HG03039 (cell line): ENCODE data around the gene PMEPA1.

Experiments used
- ATAC-seq: cut with Tn5 transposase; IDR thresholded peaks from one replicate; pipeline ENCODE4 v1.9.1; 2021; ENCODE audit warnings: mild to moderate bottlenecking, moderate library complexity; ENCODE audit not compliant: unreplicated experiment

The PMEPA1 gene

DNA sequence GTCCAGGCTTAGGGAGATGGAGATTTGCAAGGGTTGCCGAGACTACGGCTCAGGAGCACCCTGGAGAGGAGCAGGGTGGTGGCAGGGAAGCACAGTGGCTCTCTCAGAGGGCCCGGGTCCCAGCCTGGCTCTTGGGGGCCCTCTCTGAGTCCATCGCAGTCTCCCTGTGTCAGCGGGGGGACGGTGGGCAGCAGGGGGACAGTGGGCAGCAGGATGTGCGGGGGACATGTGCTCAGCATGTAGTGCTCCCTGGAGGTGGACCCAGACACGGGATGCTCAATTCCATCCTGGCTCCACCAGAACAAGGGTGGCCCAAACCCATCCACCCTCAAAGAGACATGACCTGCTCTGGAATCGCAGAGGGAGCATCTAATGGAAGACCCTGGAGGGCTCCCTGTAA lies 46.6 kb downstream of the PMEPA1 start:
- no peak for ATAC-seq

DNA sequence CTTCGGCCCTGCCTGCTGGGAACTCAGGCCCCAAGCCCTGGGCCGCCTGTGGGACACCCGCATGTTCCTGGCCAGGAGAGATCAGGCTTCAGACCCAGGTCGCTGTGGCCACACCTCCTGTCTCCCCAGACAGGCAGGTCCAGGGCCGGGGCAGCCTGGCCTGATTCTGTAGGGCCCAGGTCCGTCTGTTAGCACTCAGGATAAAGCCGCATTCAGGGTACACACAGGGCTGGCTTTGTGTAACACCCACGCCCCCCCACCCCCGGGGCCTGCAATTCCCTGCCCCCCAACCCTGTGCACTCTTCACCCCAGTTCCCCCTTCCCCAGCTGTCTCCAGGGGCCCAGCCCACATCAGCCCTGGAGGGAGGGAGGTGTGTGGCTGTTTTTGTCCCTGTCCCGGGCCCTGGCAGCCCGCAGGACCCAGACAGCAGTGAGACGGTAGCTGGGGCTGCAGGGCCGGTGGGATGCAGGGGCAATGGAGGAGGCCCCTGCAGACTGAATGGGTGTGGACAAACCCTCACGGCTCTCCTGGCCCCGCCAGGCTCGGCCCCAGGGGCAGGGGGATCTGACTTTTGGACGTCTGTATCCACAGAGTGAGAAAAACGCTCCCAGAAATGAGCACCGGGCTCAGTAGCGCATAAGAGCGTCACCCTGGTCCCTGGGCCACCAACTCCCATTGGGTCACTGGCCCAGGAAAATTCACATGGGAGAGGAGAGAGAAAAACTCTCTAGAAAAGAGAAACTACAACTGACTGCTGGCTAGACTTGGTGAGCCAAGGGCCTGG lies 47.2 kb downstream of the PMEPA1 start:
- ATAC-seq, result no peak

GRCh38 chr20:57661746-57662455 lies 47.9 kb downstream of the PMEPA1 start:
- no peak for ATAC-seq

GRCh38 chr20:57660922-57661745 lies 48.7 kb downstream of the PMEPA1 start:
- ATAC-seq, result no peak

GRCh38 chr20:57660181-57660921 lies 49.5 kb downstream of the PMEPA1 start:
- ATAC-seq, result no peak

- no peak for ATAC-seq
These were observed 50.2 kb downstream of the PMEPA1 start for GRCh38 chr20:57659517-57660180.

DNA sequence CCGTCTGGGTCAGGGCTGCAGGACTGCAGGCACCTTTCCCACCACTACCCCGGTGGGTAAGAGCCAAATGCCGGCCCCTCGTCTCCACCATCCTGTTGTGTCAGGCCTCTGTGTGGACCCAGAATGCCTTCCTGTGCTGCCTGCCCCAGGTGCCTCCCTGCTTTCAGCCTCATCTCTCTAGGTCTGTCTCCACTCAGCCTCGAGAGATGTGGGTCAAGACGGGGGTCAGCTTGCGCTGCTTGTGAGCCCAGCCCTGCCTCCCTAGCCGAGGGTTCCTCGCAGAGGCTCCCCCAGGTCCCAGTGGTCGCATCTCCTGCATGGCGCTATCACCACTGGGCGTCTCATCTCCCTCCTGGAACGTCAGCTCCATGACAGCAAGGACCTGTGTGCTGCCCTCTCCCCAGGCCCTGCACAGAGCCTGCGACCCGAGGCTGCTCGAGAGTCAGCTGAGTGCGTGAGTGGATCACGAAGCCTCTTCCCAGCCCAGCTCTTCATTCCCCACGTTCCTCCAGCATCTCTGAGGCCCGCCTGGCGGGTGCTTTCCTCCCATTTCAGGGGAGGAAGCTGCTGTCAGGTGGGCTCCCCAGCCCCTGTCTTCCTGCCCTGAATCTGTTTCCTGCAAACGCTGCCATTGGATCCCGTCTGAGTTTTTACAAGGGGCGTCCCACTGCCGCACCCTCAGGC lies 50.8 kb downstream of the PMEPA1 start:
- no peak for ATAC-seq

DNA sequence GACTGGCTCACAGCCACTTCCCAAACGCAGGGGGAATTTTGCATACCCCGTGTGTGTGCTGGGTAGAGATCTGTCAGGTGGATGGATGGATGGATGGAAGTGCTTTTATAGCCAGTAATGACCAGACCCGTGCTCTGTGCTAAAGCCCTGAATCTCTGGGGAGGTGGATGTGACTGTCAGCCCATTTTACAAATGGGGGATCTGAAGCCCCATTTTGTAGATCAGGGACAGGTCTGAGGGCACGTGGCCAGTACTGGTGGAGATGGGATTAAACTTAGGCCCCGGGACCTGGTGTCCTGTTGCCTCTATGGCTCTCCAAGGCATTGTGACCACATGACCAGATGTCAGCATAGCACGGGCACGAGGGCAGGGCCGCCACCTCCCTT lies 51.4 kb downstream of the PMEPA1 start:
- ATAC-seq, result no peak

DNA sequence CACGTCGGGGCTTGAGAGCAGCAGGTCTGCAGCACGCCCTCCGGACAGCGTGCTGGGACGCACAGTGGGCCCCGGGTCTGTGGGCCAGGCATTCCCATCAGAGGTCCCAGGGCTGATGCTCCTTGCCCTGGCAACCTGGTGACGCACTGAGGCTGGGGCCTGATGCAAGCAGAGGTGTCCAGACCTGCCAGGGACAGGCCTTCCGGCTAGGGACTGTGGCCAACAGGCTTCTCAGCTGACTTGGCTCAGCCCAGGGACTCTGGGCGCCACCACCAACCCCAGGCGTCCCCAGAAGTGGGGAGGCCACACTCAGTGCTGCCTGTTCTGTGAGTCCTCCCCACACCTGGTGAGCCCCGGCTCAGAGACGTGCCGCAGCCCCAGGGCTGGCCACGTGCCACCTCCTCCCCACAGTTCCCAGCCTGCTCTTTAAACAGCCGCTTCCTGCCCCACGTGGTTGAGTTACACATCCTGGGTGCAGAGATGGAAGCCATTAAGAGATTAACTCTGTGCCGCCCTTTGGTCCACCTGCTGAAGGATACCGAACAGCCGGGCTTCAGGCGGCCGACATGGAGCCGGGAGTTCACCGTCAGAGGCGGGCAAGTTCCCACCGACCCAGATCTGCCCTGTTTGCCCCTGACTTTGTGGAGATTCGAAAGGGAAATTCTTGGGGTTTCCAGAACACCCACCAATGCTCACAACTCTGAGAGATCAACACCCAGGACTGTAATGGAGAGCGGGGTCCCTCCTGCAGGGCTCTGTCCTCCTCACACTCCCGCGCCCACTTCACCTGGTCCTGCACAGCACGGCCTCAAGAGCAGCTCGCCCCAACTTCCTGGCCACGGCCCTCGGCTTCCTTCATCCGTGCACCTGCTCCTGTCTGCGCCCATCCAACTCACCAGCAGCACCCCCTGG lies 52.0 kb downstream of the PMEPA1 start:
- no peak for ATAC-seq

DNA sequence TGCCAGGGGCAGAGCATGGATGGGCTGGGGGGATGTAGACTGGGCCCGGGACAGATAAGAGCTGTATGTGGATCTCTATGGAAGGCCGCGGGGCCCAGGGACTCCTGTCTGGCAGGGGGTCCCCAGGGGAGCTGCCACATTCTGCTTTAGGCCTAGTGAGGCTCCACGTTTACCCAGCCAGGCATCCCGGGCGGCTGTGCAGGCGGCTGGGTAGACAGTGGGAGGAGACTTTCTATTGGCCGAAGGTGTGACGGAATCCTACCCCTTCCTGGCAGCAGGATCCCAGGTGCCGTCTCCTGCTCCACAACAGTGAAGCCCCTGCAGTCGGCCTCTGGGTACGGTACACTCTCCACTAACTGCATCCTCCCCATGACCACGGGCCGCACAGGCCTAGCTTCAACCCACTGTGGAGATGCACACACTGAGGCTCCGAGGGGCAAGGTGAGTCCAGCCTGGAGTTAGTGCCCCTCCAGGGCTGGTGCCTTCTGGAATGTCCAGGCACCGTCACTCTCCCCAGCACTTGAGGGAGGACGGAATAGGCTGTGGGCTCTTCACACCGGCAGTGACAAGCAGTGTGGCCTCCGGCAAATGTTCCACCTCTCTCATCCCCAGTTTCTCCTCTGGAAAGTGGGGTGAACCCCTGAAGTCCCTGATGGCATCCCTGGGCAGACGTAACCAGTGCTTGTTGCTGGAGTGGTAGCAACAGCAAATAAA lies 52.8 kb downstream of the PMEPA1 start:
- ATAC-seq, result no peak

DNA sequence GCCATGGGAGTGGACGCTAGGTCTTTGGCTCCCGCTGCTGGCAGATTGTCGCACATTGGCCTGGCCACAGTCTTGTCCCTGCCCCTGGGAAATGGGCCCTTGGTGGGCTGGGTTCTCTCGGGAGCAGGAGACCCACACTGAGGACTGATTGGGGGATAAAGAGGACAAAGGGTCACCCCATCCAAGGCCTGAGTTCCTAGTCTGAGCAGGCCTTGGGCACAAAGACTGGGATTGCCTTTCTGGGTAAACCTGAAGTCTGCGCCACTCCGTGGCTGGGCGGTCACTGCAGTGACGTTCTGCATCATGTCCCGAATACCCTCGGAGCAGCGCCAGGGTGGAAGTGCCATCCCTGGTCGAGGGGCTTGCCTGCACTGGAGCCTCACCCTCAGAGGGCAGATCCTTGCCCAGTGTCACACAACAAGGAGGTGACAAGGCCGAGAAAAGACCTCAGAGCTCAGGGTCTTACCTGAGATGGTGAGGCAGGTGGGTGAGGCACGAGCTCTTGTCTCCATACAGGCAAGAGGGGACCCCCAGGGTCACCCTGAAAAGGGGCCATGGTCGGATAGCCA lies 53.5 kb downstream of the PMEPA1 start:
- no peak for ATAC-seq

GRCh38 chr20:57655809-57656155 lies 54.0 kb downstream of the PMEPA1 start:
- ATAC-seq, result no peak

DNA sequence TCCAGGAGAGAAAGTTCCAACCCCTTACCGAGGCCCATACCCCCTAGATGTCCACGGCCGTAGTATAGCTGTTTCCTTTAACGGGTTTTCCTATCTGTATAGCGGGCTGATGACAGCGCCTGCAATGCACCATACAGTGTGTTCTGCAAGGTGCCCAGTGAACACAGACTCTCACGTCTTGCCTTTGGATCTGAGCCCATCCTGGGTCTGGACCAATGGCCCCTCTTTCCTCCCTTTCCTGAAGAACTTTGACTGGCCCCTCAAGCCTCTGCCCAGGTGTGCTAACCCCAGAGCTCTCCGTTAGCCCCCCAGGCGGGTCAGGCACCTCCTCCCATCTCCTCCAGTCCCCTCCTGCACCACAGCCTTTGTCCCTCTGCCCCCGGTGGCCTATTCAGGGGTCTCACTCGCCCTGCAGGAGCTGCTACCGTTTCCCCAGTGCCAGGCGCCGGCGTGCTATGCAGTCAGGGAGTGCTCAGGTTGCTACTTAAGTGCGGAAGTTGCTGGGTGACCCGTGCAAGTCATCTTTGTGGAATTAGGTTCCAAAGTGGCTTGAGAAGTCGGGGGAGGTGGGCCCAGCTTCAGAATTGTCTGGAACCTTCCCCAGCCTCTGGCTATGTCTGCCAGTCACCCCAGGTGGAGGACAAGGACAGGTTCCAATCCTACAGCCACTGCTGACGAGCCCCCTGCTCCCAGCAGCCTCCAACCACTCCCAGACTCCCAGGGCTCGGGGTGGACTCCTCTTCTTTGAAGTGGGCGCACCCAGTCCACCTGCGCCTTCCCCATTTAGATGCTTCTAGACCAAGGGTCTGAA lies 54.6 kb downstream of the PMEPA1 start:
- no peak for ATAC-seq

DNA sequence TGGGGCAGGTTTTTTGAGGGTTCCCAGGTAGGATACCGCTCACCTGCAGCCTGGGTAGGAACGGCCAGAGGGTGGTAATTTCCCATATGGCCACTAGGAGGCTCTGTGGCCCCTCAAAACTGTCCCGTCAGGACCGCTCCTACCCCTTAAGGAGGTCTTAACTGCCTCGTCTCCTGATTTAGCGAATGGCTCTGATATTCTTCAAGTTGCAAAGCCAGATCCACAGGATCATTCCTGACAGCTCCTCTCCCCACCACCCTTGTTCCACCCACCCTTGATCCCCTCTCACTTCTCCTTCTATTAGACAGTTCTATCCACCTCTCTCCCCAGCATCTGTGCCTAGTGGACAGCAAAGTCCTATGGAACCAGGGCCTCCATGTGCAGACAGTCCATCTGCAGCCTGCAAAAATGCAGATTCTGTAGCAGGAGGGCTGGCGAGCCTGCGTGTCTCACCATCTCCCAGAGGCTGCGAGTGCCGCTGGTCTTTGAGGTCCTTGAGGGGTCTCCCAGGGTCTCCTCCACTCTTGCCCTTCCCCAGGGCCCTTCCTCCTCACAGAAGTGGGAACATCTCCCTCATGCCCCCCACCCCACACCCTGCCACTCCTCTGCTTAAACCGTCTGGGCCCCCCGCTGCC lies 55.3 kb downstream of the PMEPA1 start:
- ATAC-seq, result no peak

DNA sequence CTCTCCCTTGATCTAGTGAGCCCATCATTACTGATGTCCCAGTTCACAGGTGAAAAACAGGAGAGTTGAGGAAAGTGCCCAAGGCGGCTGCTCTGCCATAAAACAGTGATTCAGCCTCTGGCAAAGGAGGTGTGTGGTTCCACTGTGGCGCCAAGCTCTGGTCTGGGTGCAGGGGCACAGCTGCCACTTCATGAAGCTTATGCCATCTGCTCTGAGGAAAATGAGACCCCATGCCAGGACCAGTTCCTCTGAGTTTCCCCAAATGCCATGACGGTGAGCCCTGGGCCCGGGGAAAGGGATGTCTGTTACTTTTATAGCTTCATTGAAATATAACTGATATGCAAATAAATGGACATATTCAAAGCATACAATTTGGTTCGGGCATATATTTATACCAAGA lies 55.9 kb downstream of the PMEPA1 start:
- ATAC-seq, result no peak

GRCh38 chr20:57653546-57653900 lies 56.3 kb downstream of the PMEPA1 start:
- no peak for ATAC-seq
